Small intestine (tissue), 7 donors: ENCODE results near the gene CARD9. TPM values are rescaled to one million over a fixed set of nuclear protein-coding genes. Genes with fewer than 3 reads are reported as not detected.

Experiments used
- DNase-seq, 2 donors: peaks; one replicate each; pipeline versions ENCODE4 v3.0.0 to v3.0.0-alpha.2; 2013
- FAIRE-seq: peaks from 2 replicates; lab custom pipeline; 2012; peaks lifted over from hg19 to GRCh38; lab: Jason Lieb, UNC
- H3K27ac ChIP-seq, 3 donors: one replicate each; pipeline ENCODE4 v1.5.1; 2013; ENCODE audit warnings: low read length in 2 of 3, mild to moderate bottlenecking in 2 of 3, control low read depth in 1 of 3, inconsistent platforms in 1 of 3, low read depth in 1 of 3, moderate library complexity in 1 of 3
- H3K27me3 ChIP-seq, 3 donors: one replicate each; pipeline ENCODE4 v1.6.1; 2013; ENCODE audit warnings: low read length in 3 of 3, inconsistent platforms in 1 of 3; ENCODE audit not compliant: control insufficient read depth in 3 of 3, insufficient read depth in 3 of 3
- H3K36me3 ChIP-seq, 3 donors: one replicate each; pipeline ENCODE4 v1.6.1; 2013; ENCODE audit warnings: low read length in 3 of 3, inconsistent platforms in 1 of 3, low read depth in 1 of 3, mild to moderate bottlenecking in 1 of 3, moderate library complexity in 1 of 3; ENCODE audit not compliant: control insufficient read depth in 3 of 3, insufficient read depth in 2 of 3
- H3K4me1 ChIP-seq, 3 donors: one replicate each; pipeline ENCODE4 v1.6.1; 2013; ENCODE audit warnings: low read length in 2 of 3, inconsistent platforms in 1 of 3, low read depth in 1 of 3, mild to moderate bottlenecking in 1 of 3, moderate library complexity in 1 of 3; ENCODE audit not compliant: control insufficient read depth in 3 of 3, insufficient read depth in 2 of 3
- H3K4me3 ChIP-seq, 3 donors: one replicate each; pipeline ENCODE4 v1.5.1; 2013; ENCODE audit warnings: low read length in 3 of 3, control low read depth in 1 of 3, inconsistent platforms in 1 of 3, low read depth in 1 of 3, mild to moderate bottlenecking in 1 of 3, moderate library complexity in 1 of 3
- H3K9me3 ChIP-seq, 2 donors: one replicate each; pipeline ENCODE4 v1.6.1; 2013; ENCODE audit warnings: low read depth in 1 of 2, low read length in 1 of 2; ENCODE audit not compliant: control insufficient read depth in 2 of 2, insufficient read depth in 1 of 2
- WGBS, 3 donors: extraction: QIAGEN DNeasy Blood & Tissue Kit; methylation state at CpG; one replicate each; pipeline ENCODE4 v1.1.7; 2013; 5-methylcytosine and 5-hydroxymethylcytosine counted together
- polyA plus RNA-seq, 4 donors: library from polyadenylated mRNA; stranded (reverse) in 3 of 4; unstranded in 1 of 4; fragments of 200-250 nt in 3 of 4; fragments of 120-200 nt in 1 of 4; gene quantifications; one replicate each; pipeline versions ENCODE4 v1.2.1 to v1.2.3, GENCODE V29; 2013
- donor health status: healthy with polysubstance abuse.
- donor health status: control.
- donor health status: control.
- donor health status: Bipolar disorder and iron deficiency.
- donor health status: healthy.

The CARD9 gene
- polyA plus RNA-seq, 4 donors: 1.8 to 3.8 (median 2.3) TPM

DNA sequence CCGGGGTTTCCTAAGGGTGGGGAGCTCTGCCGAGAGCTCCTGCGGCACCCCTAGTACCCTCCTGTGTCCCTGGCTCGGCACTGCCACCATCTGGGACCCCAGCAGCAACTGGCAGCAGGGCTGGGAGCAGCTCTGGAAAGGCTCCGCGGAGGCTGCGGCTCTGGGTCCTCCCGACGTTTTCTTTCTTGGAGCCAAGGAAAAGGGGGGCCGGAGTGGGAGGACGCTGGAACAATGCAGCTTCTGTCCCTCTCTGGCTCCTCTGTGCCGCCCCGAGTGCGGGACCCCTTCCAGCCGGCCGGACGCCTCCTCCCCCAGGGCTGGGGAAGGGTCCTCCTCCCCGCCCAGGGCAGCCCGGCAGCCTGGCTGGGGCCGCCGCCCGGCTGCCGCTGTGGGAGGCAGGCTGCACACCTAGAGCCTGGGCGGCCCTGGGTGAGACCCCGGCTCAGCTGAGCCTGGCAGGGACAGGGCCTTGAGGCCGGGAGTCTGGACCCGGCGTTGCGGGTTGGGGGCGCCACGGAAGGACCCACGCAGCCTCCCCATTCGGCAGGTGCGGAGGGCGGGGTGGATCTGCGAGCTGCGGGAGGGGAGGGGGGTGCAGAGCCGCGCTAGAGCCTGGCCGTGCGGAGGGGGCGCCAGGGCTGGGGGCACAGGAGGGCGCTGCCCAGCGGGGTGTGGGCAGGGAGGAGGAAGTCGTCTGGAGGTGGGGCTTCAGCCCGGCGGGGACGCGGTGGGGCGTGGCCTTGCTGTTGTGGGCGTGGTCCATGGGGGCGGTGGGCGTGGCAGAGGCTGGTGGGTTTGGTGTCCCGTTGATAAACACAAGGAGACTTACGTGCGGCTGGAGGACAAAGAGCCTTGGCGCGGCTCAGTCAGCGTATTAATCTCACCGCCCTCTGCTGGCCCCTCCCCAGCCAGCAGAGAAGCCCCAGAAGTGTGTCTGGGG is 31.0 kb downstream of the CARD9 start:
- H3K27me3 ChIP-seq: no peaks in the 10 kb centered on the region
- 7 to 24% (median 17%) methylated on average over 39 to 60 of the region's 60 CpGs for WGBS, 3 donors
- H3K27ac ChIP-seq: no peak overlapping the region
- DNase-seq (peak; percentile 76 to 94), FAIRE-seq (no peak)
- H3K36me3 ChIP-seq: peaks cover 0 to 33% (median 0%) of the 10 kb centered on the region in 3 donors
- H3K9me3 ChIP-seq: no peaks in the 10 kb centered on the region
- peak overlapping the region in 2 of 3 donors; percentile 29 to 48 for H3K4me3 ChIP-seq
- peaks cover 0 to 37% (median 0%) of the 10 kb centered on the region in 3 donors for H3K4me1 ChIP-seq

DNA sequence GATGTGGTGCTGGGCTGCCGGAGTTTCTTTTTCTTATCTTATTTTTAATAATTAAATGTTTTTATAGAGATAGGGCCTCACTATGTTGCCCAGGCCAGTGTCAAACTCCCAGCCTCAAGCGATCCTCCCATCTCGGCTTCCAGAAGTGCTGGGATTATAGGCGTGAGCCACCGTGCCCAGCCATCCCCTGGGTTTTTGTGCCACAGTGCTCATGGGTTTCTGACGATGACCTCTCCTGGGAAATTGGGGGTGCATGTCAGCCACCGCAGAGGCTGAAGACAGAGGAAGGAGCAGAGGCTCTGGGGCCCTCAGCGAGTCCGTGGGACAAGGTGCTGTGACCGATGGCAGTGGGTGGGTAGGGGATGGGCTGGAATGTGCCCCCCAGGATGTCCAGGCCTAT is 31.7 kb downstream of the CARD9 start:
- Histone ChIP-seq H3K27ac (no peak overlapping the region), H3K36me3 (peaks cover 0 to 39% (median 0%) of the 10 kb centered on the region in 3 donors), H3K9me3 (no peaks in the 10 kb centered on the region), H3K4me1 (peaks cover 0 to 34% (median 0%) of the 10 kb centered on the region in 3 donors), H3K27me3 (no peaks in the 10 kb centered on the region), H3K4me3 (no peak overlapping the region)
- 35 to 73% (median 38%) methylated on average over 10 of the region's 10 CpGs for WGBS, 3 donors
- DNase-seq: no peak
- FAIRE-seq: no peak

DNA sequence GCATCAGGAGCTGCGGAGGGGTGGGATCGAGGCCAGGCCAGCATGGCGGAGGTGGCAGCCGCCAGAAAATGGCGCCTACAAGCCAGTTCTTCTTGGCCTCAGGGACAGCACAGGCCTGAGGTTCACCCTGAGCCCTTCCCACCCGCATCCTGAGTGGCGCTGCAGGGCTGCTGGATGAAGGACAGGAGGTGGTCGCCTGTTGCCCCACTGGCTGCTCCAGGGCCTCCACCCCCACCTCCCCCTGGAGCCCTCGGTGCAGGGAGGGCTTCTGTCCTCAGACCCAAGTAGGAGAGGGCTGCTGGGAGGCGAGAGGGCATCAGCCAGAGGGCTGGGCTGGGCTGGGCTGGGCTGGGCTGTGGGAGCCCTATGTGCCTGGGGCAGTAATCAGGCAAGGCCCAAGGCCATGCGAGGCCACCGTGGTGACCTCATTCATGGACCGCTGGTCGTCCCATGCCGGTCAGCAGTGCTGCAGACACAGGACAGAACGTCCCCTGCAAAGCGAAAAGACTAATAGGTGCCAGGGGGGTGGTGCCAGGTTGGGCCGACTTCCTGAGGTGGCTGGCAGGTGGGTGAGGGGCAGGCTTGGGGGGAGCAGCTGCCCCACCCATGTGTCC is 32.3 kb downstream of the CARD9 start:
- H3K9me3 ChIP-seq: no peaks in the 10 kb centered on the region
- no peak overlapping the region for H3K4me3 ChIP-seq
- H3K4me1 ChIP-seq: peaks cover 0 to 27% (median 0%) of the 10 kb centered on the region in 3 donors
- peaks cover 0 to 43% (median 0%) of the 10 kb centered on the region in 3 donors for H3K36me3 ChIP-seq
- 78 to 89% (median 78%) methylated on average over 18 of the region's 18 CpGs for WGBS, 3 donors
- H3K27me3 ChIP-seq: no peaks in the 10 kb centered on the region
- H3K27ac ChIP-seq: no peak overlapping the region
- DNase-seq: no peak
- no peak for FAIRE-seq

DNA sequence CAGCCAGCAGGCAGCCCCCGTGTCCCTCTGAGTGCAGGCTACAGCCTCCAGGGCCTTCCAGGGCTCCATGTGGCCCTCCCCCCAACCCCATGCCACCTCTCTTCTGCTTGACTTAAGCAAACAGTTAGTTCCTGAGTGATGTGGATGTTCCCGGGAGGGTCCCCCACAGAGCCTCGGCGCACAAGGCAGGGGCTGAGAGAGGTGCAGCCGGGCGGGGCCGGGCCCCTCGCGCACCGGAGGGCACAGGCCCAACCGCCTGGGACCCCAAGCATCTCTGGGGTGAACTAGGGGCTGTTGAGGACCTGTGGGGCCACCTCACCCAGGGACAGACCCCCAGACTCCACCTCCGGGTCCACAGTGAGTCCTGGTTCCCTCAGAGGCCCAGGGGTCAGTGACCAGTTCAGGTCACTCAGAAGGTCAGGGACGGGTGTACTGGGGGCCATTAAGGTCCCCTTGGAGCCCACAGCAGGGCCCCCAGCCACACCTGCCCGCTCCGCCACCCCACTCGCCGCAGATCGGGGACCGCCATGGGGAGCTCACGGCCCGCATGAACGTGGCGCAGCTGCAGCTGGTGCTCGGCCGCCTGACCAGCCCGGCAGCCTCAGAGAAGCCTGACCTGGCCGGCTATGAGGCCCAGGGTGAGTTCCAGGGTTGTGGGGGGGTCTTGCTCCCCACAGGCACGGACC is 33.0 kb downstream of the CARD9 start:
- Histone ChIP-seq H3K27me3 (no peaks in the 10 kb centered on the region), H3K4me3 (no peak overlapping the region), H3K4me1 (peaks cover 0 to 21% (median 0%) of the 10 kb centered on the region in 3 donors), H3K9me3 (no peaks in the 10 kb centered on the region), H3K27ac (no peak overlapping the region), H3K36me3 (peaks cover 0 to 43% (median 0%) of the 10 kb centered on the region in 3 donors)
- DNase-seq: no peak
- 87 to 92% (median 92%) methylated on average over 24 to 28 of the region's 28 CpGs for WGBS, 3 donors
- FAIRE-seq: no peak

DNA sequence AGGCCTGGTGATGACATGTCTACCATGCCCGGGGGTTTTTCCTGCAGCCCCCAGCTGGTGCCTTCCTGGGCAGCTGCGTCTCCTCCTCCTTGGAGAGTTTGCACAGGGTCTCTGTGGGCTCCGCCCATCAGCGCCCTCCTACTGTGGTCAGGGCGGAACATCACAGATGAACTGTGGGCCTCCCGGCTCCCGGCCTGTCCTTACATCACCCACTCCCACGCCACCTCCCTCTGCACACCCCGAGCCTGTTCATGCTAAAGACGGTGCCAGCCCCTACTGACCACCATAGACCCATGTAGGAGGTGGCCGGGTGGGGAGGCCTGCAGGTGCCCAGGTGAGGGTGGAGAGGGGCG is 33.5 kb downstream of the CARD9 start:
- Histone ChIP-seq H3K4me3 (no peak overlapping the region), H3K27me3 (no peaks in the 10 kb centered on the region), H3K4me1 (peaks cover 0 to 19% (median 0%) of the 10 kb centered on the region in 3 donors), H3K27ac (no peak overlapping the region), H3K9me3 (no peaks in the 10 kb centered on the region), H3K36me3 (peaks cover 0 to 43% (median 0%) of the 10 kb centered on the region in 3 donors)
- FAIRE-seq (no peak), DNase-seq (no peak)
- 85 to 87% (median 86%) methylated on average over 12 of the region's 12 CpGs for WGBS, 3 donors

DNA sequence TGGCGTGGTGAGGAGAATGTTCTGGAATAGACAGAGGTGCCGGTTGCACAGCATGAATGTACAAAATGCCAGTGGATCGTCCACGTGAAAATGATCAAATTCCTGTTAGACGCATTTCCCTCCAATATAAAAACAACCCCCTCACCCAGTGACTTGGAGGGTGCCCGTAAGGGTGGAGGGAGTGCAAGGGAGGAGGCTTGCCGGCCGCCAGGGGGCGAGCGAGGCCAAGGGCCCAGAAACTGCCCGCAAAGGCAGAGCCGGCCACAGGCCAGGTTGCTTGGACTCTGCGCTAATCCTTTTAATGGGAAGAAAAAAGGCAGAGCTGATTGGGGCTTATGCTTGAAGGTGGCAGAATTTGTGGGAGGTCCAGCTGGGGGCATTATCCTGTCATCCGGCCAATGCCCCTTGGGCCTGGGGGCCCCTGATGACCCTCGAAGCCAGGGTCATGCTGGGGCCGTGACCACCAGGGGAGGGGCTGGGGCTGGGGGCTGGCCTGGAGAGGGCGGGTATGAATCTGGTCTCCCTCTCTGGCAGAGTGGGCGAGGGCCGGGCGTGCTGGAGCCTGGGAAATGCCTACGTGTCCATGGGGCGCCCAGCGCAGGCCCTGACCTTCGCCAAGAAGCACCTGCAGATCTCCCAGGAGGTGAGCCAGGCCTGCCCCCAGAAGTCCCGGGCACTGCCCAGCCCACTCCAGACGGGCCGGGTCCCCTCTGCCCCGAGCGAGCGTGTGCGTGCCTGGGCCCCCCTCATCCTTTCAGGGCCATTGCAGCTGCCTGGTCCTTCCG is 34.1 kb downstream of the CARD9 start:
- FAIRE-seq (no peak), DNase-seq (peak; percentile 74 to 83)
- Histone ChIP-seq H3K36me3 (peaks cover 0 to 48% (median 0%) of the 10 kb centered on the region in 3 donors), H3K27me3 (no peaks in the 10 kb centered on the region), H3K27ac (no peak overlapping the region), H3K4me1 (peaks cover 0 to 19% (median 0%) of the 10 kb centered on the region in 3 donors), H3K9me3 (no peaks in the 10 kb centered on the region), H3K4me3 (no peak overlapping the region)
- 46 to 69% (median 55%) methylated on average over 29 to 32 of the region's 32 CpGs for WGBS, 3 donors

DNA sequence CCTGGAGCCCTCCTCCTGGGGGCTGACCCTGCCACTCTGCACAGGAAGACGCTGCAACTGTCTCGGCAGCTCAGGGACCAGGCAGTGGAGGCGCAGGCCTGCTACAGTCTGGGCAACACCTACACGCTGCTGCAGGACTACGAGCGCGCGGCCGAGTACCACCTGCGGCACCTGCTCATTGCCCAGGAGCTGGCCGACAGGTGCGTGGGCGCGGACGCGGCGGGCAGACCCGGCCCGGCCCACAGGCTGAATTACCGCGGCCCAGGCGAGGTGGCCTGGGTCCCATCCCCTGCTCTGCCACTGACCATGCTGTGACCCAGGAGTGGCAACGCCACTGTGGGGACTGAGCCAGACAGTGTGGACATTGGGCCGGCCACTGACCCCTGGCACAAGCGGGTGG is 35.0 kb downstream of the CARD9 start:
- no peaks in the 10 kb centered on the region for H3K9me3 ChIP-seq
- peaks cover 0 to 16% (median 0%) of the 10 kb centered on the region in 3 donors for H3K4me1 ChIP-seq
- WGBS, 3 donors: 70 to 91% (median 87%) methylated on average over 22 to 25 of the region's 25 CpGs
- peaks cover 0 to 52% (median 0%) of the 10 kb centered on the region in 3 donors for H3K36me3 ChIP-seq
- H3K27me3 ChIP-seq: no peaks in the 10 kb centered on the region
- no peak overlapping the region for H3K27ac ChIP-seq
- H3K4me3 ChIP-seq: no peak overlapping the region
- DNase-seq (no peak), FAIRE-seq (no peak)
